ENCODE results near the gene USH2A. TPM values are rescaled to one million over a fixed set of nuclear protein-coding genes. Genes with fewer than 3 reads are reported as not detected.

USH2A gene
- total RNA-seq, 1 donor from 2014 or later: 1.5 TPM

DNA sequence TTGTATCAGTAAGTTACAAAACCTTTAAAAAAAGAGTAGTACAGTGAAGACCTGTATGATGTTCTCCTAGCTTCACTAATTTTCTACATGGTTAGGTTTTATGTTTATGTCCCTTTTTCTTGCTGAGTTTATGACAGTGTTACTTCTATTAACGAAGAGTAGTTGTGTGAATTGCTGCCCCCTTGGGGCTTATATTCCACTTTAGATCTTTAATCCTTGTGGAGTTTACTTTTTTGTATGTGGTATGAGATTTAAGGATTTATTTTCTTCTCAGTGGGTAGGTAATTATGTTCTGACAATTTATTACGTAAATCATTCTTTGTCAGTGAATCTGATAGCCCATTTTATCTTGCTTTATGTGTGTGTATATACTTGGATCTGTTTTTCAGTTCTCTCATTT lies 841.4 kb downstream of the USH2A start:
- ATAC-seq: no peak

More for the DNA sequence above, 841.4 kb downstream of the USH2A start:
- no peak for DNase-seq (ENCODE audit: low spot score)
